GM12891 (cell line): ENCODE results near the gene ISG15.

Experiments
- POLR2A ChIP-seq: IDR thresholded peaks from 2 replicates; pipeline ENCODE4 v1.6.1; 2011; ENCODE audit warnings: low read depth, low read length, control low read depth
- POLR2AphosphoS5 ChIP-seq: IDR thresholded peaks from 2 replicates; pipeline ENCODE4 v1.6.1; 2011; ENCODE audit warnings: low read depth, low read length, control low read depth
- POU2F2 ChIP-seq: IDR thresholded peaks from 2 replicates; pipeline ENCODE4 v1.6.1; 2011; ENCODE audit warnings: low read depth, mild to moderate bottlenecking, control low read depth, low read length, moderate library complexity

GRCh38 chr1:1005774-1006304 lies 7.5 kb upstream of the ISG15 start:
- TF ChIP-seq POLR2A: no peak
- no peak for TF ChIP-seq POLR2AphosphoS5
- TF ChIP-seq POU2F2: no peak
